Parathyroid adenoma (tissue), 2 donors: ENCODE results near the gene CAPN6.

Experiments
- H2AFZ ChIP-seq: fragments of 300-600 bp; sonication (generic); one replicate; pipeline ENCODE4 v1.7.0; 2017; ENCODE audit warnings: antibody characterized with exemption, mild to moderate bottlenecking
- H3K27ac ChIP-seq: fragments of 300-600 bp; sonication (generic); one replicate; pipeline ENCODE4 v1.7.0; 2017
- H3K27me3 ChIP-seq: fragments of 300-600 bp; sonication (generic); one replicate; pipeline ENCODE4 v1.7.0; 2017; ENCODE audit warnings: low read length; ENCODE audit not compliant: control insufficient read depth, insufficient read depth
- H3K36me3 ChIP-seq: fragments of 300-600 bp; sonication (generic); one replicate; pipeline ENCODE4 v1.7.0; 2017; ENCODE audit warnings: low read length; ENCODE audit not compliant: control insufficient read depth, insufficient read depth
- H3K4me1 ChIP-seq: fragments of 300-600 bp; sonication (generic); one replicate; pipeline ENCODE4 v1.7.0; 2017; ENCODE audit warnings: control low read depth
- H3K4me2 ChIP-seq: fragments of 300-600 bp; sonication (generic); one replicate; pipeline ENCODE4 v1.7.0; 2017; ENCODE audit warnings: low read length
- H3K4me3 ChIP-seq: fragments of 300-600 bp; sonication (generic); one replicate; pipeline ENCODE4 v1.7.0; 2017; ENCODE audit warnings: low read depth, low read length
- H3K79me2 ChIP-seq: fragments of 300-600 bp; sonication (generic); one replicate; pipeline ENCODE4 v1.7.0; 2017; ENCODE audit warnings: control low read depth
- H3K9ac ChIP-seq: fragments of 300-600 bp; sonication (generic); one replicate; pipeline ENCODE4 v1.7.0; 2017; ENCODE audit warnings: mild to moderate bottlenecking
- H3K9me3 ChIP-seq: fragments of 300-600 bp; sonication (generic); one replicate; pipeline ENCODE4 v1.7.0; 2017; ENCODE audit warnings: low read length; ENCODE audit not compliant: control insufficient read depth
- CTCF ChIP-seq: fragments of 300-600 bp; sonication (generic); IDR thresholded peaks from one replicate; pipeline ENCODE4 v1.7.0; 2017; ENCODE audit warnings: antibody characterized with exemption, mild to moderate bottlenecking
- donor health status: primary hyperparathyroidism.

Gene CAPN6

GRCh38 chrX:111216293-111216801, 53.9 kb downstream of the CAPN6 start:
- no peaks in the 10 kb centered on the region for H3K79me2 ChIP-seq

GRCh38 chrX:111207851-111208250, 62.4 kb downstream of the CAPN6 start:
- Histone ChIP-seq H3K27ac (no peak overlapping the region), H3K27me3 (no peaks in the 10 kb centered on the region), H3K36me3 (no peaks in the 10 kb centered on the region), H2AFZ (no peak overlapping the region), H3K9ac (no peak overlapping the region), H3K4me3 (no peak overlapping the region), H3K4me2 (no peak overlapping the region), H3K79me2 (no peaks in the 10 kb centered on the region), H3K4me1 (no peaks in the 10 kb centered on the region), H3K9me3 (no peaks in the 10 kb centered on the region)
- no peak for TF ChIP-seq CTCF

More at GRCh38 chrX:111216293-111216801, 53.9 kb downstream of the CAPN6 start:
- Histone ChIP-seq H3K36me3 (no peaks in the 10 kb centered on the region), H3K27me3 (no peaks in the 10 kb centered on the region), H3K4me3 (no peak overlapping the region), H3K27ac (no peak overlapping the region), H3K4me1 (no peaks in the 10 kb centered on the region), H3K9ac (no peak overlapping the region), H3K9me3 (no peaks in the 10 kb centered on the region), H2AFZ (no peak overlapping the region), H3K4me2 (no peak overlapping the region)
- TF ChIP-seq CTCF = no peak

GRCh38 chrX:111200327-111200726, 70.0 kb downstream of the CAPN6 start:
- H3K27me3 ChIP-seq = no peaks in the 10 kb centered on the region
- H3K4me1 ChIP-seq = no peaks in the 10 kb centered on the region
- H3K27ac ChIP-seq = no peak overlapping the region
- H3K79me2 ChIP-seq = no peaks in the 10 kb centered on the region
- TF ChIP-seq CTCF = no peak
- no peak overlapping the region for H2AFZ ChIP-seq
- H3K4me2 ChIP-seq = no peak overlapping the region
- no peak overlapping the region for H3K9ac ChIP-seq
- H3K9me3 ChIP-seq = no peaks in the 10 kb centered on the region
- no peak overlapping the region for H3K4me3 ChIP-seq
- H3K36me3 ChIP-seq = no peaks in the 10 kb centered on the region

GRCh38 chrX:111199505-111199904, 70.8 kb downstream of the CAPN6 start:
- H3K79me2 ChIP-seq = no peaks in the 10 kb centered on the region
- H3K4me2 ChIP-seq = no peak overlapping the region
- H3K36me3 ChIP-seq = no peaks in the 10 kb centered on the region
- no peak overlapping the region for H3K27ac ChIP-seq
- no peaks in the 10 kb centered on the region for H3K27me3 ChIP-seq
- no peak overlapping the region for H3K9ac ChIP-seq
- no peaks in the 10 kb centered on the region for H3K9me3 ChIP-seq
- no peak for TF ChIP-seq CTCF
- H2AFZ ChIP-seq = no peak overlapping the region
- no peak overlapping the region for H3K4me3 ChIP-seq
- H3K4me1 ChIP-seq = no peaks in the 10 kb centered on the region
